IgD-negative memory B cell (primary cell): ENCODE measurements around the gene TAF10. TPM values are rescaled to one million over a fixed set of nuclear protein-coding genes. Genes with fewer than 3 reads are reported as not detected.

ENCODE experiments used
- H3K27ac Mint-ChIP-seq, 3 donors: one replicate each; pipeline ENCODE4 v1.8.0; 2020 to 2022; ENCODE audit warnings: mild to moderate bottlenecking in 3 of 3, mixed read lengths in 3 of 3, moderate library complexity in 1 of 3
- H3K27me3 Mint-ChIP-seq: one replicate; pipeline ENCODE4 v1.8.0; 2021; ENCODE audit warnings: mixed read lengths
- H3K36me3 Mint-ChIP-seq: one replicate; pipeline ENCODE4 v1.8.0; 2020; ENCODE audit warnings: mild to moderate bottlenecking, mixed read lengths
- H3K4me1 Mint-ChIP-seq, 3 donors: one replicate each; pipeline ENCODE4 v1.8.0; 2020 to 2022; ENCODE audit warnings: mixed read lengths in 3 of 3, mild to moderate bottlenecking in 1 of 3
- H3K4me3 Mint-ChIP-seq, 4 donors: one replicate each; pipeline ENCODE4 v1.8.0; 2020 to 2022; ENCODE audit warnings: mild to moderate bottlenecking in 4 of 4, mixed read lengths in 4 of 4, moderate library complexity in 3 of 4
- H3K9me3 Mint-ChIP-seq, 3 donors: one replicate each; pipeline ENCODE4 v1.8.0; 2020 to 2021; ENCODE audit warnings: mixed read lengths in 3 of 3, mild to moderate bottlenecking in 1 of 3
- polyA plus RNA-seq: library from polyadenylated mRNA; unstranded; fragments of 300-500 nt; fragmentation: Illumina TruSeq; gene quantifications from one replicate; pipeline ENCODE4 v1.2.3, GENCODE V29; 2021

The TAF10 gene
- polyA plus RNA-seq, 1 donor from 2014 or later, result 256 TPM

- H3K27ac Mint-ChIP-seq, result no peak overlapping the region
- H3K36me3 Mint-ChIP-seq, result no peaks in the 10 kb centered on the region
- H3K4me3 Mint-ChIP-seq, result no peak overlapping the region
- H3K27me3 Mint-ChIP-seq, result no peaks in the 10 kb centered on the region
- no peaks in the 10 kb centered on the region for H3K9me3 Mint-ChIP-seq
- no peaks in the 10 kb centered on the region for H3K4me1 Mint-ChIP-seq
These were observed 21.7 kb upstream of the TAF10 start for GRCh38 chr11:6633422-6634408.

- Mint-ChIP-seq H3K36me3 (no peaks in the 10 kb centered on the region), H3K4me3 (peak overlapping the region in 1 of 4 donors; percentile 78), H3K27me3 (no peaks in the 10 kb centered on the region), H3K27ac (peak overlapping the region in 1 of 3 donors; percentile 47), H3K4me1 (peaks cover 5 to 10% (median 8%) of the 10 kb centered on the region in 3 donors), H3K9me3 (no peaks in the 10 kb centered on the region)
These were observed 20.4 kb upstream of the TAF10 start for GRCh38 chr11:6632116-6633073.

GRCh38 chr11:6631361-6631890 is 19.4 kb upstream of the TAF10 start:
- Mint-ChIP-seq H3K4me3 (peak overlapping the region in 1 of 4 donors; percentile 60), H3K27me3 (no peaks in the 10 kb centered on the region), H3K9me3 (no peaks in the 10 kb centered on the region), H3K27ac (no peak overlapping the region), H3K4me1 (peaks cover 10 to 11% (median 11%) of the 10 kb centered on the region in 3 donors), H3K36me3 (no peaks in the 10 kb centered on the region)

- Mint-ChIP-seq H3K9me3 (no peaks in the 10 kb centered on the region), H3K4me1 (peaks cover 11 to 12% (median 11%) of the 10 kb centered on the region in 3 donors), H3K4me3 (peak overlapping the region in 1 of 4 donors; percentile 60), H3K36me3 (no peaks in the 10 kb centered on the region), H3K27me3 (no peaks in the 10 kb centered on the region), H3K27ac (no peak overlapping the region)
These were observed 18.7 kb upstream of the TAF10 start for GRCh38 chr11:6630632-6631291.

GRCh38 chr11:6629892-6630631 is 18.0 kb upstream of the TAF10 start:
- no peaks in the 10 kb centered on the region for H3K9me3 Mint-ChIP-seq
- no peak overlapping the region for H3K27ac Mint-ChIP-seq
- H3K27me3 Mint-ChIP-seq, result no peaks in the 10 kb centered on the region
- no peak overlapping the region for H3K4me3 Mint-ChIP-seq
- H3K36me3 Mint-ChIP-seq, result no peaks in the 10 kb centered on the region
- peaks cover 11 to 12% (median 11%) of the 10 kb centered on the region in 3 donors for H3K4me1 Mint-ChIP-seq

GRCh38 chr11:6629573-6629891 is 17.5 kb upstream of the TAF10 start:
- Mint-ChIP-seq H3K27ac (no peak overlapping the region), H3K36me3 (no peaks in the 10 kb centered on the region)

GRCh38 chr11:6628526-6628925 is 16.5 kb upstream of the TAF10 start:
- Mint-ChIP-seq H3K4me1 (peaks cover 11 to 16% (median 12%) of the 10 kb centered on the region in 3 donors), H3K4me3 (no peak overlapping the region), H3K27me3 (no peaks in the 10 kb centered on the region), H3K36me3 (no peaks in the 10 kb centered on the region), H3K27ac (no peak overlapping the region), H3K9me3 (no peaks in the 10 kb centered on the region)

More at GRCh38 chr11:6629573-6629891, 17.5 kb upstream of the TAF10 start:
- no peaks in the 10 kb centered on the region for H3K27me3 Mint-ChIP-seq
- H3K9me3 Mint-ChIP-seq, result no peaks in the 10 kb centered on the region
- peaks cover 11 to 12% (median 12%) of the 10 kb centered on the region in 3 donors for H3K4me1 Mint-ChIP-seq
- H3K4me3 Mint-ChIP-seq, result no peak overlapping the region

- peak overlapping the region in 3 of 4 donors; percentile 6 to 89 (median 61) for H3K4me3 Mint-ChIP-seq
- H3K27ac Mint-ChIP-seq, result peak overlapping the region in 2 of 3 donors; percentile 7 to 91
These were observed 15.8 kb upstream of the TAF10 start for GRCh38 chr11:6627762-6628241.

GRCh38 chr11:6626971-6627761 is 15.2 kb upstream of the TAF10 start:
- Mint-ChIP-seq H3K4me1 (peaks cover 11 to 16% (median 12%) of the 10 kb centered on the region in 3 donors), H3K4me3 (peak overlapping the region in 3 of 4 donors; percentile 6 to 89 (median 61)), H3K27ac (peak overlapping the region in 2 of 3 donors; percentile 7 to 91), H3K9me3 (no peaks in the 10 kb centered on the region), H3K27me3 (no peaks in the 10 kb centered on the region), H3K36me3 (no peaks in the 10 kb centered on the region)

More at GRCh38 chr11:6627762-6628241, 15.8 kb upstream of the TAF10 start:
- H3K4me1 Mint-ChIP-seq, result peaks cover 11 to 16% (median 12%) of the 10 kb centered on the region in 3 donors
- H3K9me3 Mint-ChIP-seq, result no peaks in the 10 kb centered on the region
- H3K27me3 Mint-ChIP-seq, result no peaks in the 10 kb centered on the region
- H3K36me3 Mint-ChIP-seq, result no peaks in the 10 kb centered on the region

GRCh38 chr11:6625832-6626420 is 13.9 kb upstream of the TAF10 start:
- Mint-ChIP-seq H3K4me3 (peak overlapping the region in 1 of 4 donors; percentile 3), H3K4me1 (peaks cover 11 to 16% (median 14%) of the 10 kb centered on the region in 3 donors), H3K9me3 (no peaks in the 10 kb centered on the region), H3K36me3 (no peaks in the 10 kb centered on the region), H3K27me3 (no peaks in the 10 kb centered on the region), H3K27ac (no peak overlapping the region)

- Mint-ChIP-seq H3K4me3 (no peak overlapping the region), H3K4me1 (peaks cover 11 to 16% (median 14%) of the 10 kb centered on the region in 3 donors), H3K27ac (no peak overlapping the region)
These were observed 13.3 kb upstream of the TAF10 start for GRCh38 chr11:6625156-6625831.

More at GRCh38 chr11:6625156-6625831, 13.3 kb upstream of the TAF10 start:
- Mint-ChIP-seq H3K9me3 (no peaks in the 10 kb centered on the region), H3K27me3 (no peaks in the 10 kb centered on the region), H3K36me3 (no peaks in the 10 kb centered on the region)
